Hepatocyte (in vitro differentiated cells): ENCODE data around the gene MAP7. TPM values are rescaled to one million over a fixed set of nuclear protein-coding genes. Genes with fewer than 3 reads are reported as not detected.

ENCODE experiments used
- DNase-seq: peaks from one replicate; pipeline ENCODE4 v3.0.0-alpha.2; 2016; ENCODE audit warnings: low spot score
- H2AFZ ChIP-seq: fragments of 200-600 bp; sonication (generic); 2 replicates; pipeline ENCODE4 v1.6.0; 2016; ENCODE audit warnings: antibody characterized with exemption, mild to moderate bottlenecking
- H3K27ac ChIP-seq: fragments of 200-600 bp; sonication (generic); 2 replicates; pipeline ENCODE4 v1.5.1; 2016; ENCODE audit warnings: mild to moderate bottlenecking
- H3K27me3 ChIP-seq: fragments of 200-600 bp; sonication (generic); 2 replicates; pipeline ENCODE4 v1.6.1; 2016
- H3K36me3 ChIP-seq: fragments of 200-600 bp; sonication (generic); replicated peaks from 2 replicates; pipeline ENCODE4 v1.5.1; 2016; ENCODE audit warnings: low read depth; ENCODE audit not compliant: insufficient read depth
- H3K4me1 ChIP-seq: fragments of 200-600 bp; sonication (generic); 2 replicates; pipeline ENCODE4 v1.5.1; 2016; ENCODE audit warnings: mild to moderate bottlenecking, moderate library complexity; ENCODE audit not compliant: insufficient read depth
- H3K4me2 ChIP-seq: fragments of 200-600 bp; sonication (generic); 2 replicates; pipeline ENCODE4 v1.6.0; 2016
- H3K4me3 ChIP-seq: fragments of 200-600 bp; sonication (generic); 2 replicates; pipeline ENCODE4 v1.5.1; 2016; ENCODE audit warnings: mild to moderate bottlenecking
- H3K79me2 ChIP-seq: fragments of 200-600 bp; sonication (generic); 2 replicates; pipeline ENCODE4 v1.6.0; 2017; ENCODE audit warnings: mild to moderate bottlenecking
- H3K9me2 ChIP-seq: fragments of 200-600 bp; sonication (generic); replicated peaks from 2 replicates; pipeline ENCODE4 v1.6.0; 2017; ENCODE audit warnings: mild to moderate bottlenecking; ENCODE audit not compliant: insufficient read depth
- H3K9me3 ChIP-seq: fragments of 200-600 bp; sonication (generic); 2 replicates; pipeline ENCODE4 v1.5.1; 2016; ENCODE audit warnings: low read depth, mild to moderate bottlenecking
- H4K20me1 ChIP-seq: fragments of 200-600 bp; sonication (generic); 2 replicates; pipeline ENCODE4 v1.6.0; 2016; ENCODE audit warnings: mild to moderate bottlenecking; ENCODE audit not compliant: insufficient read depth, poor library complexity, severe bottlenecking
- EZH2 ChIP-seq: fragments of 200-600 bp; sonication (generic); IDR thresholded peaks from 2 replicates; pipeline ENCODE4 v1.6.1; 2016; ENCODE audit warnings: antibody characterized with exemption, mild to moderate bottlenecking, borderline replicate concordance
- EZH2phosphoT487 ChIP-seq: fragments of 200-600 bp; sonication (generic); IDR thresholded peaks from one replicate; pipeline ENCODE4 v1.6.1; 2018; ENCODE audit warnings: antibody characterized with exemption, mild to moderate bottlenecking, low read depth, moderate library complexity; ENCODE audit not compliant: unreplicated experiment, severe bottlenecking
- WGBS: methylation state at CpG from one replicate; pipeline ENCODE4 v1.1.6; 2016; ENCODE audit warnings: low lambda C conversion rate; ENCODE audit errors: missing lambda C conversion rate; 5-methylcytosine and 5-hydroxymethylcytosine counted together
- polyA plus RNA-seq: library from polyadenylated mRNA; unstranded; fragments of >200 nt; fragmentation: Nextera tagmentation; extraction: Ambion mirVana; gene quantifications from 2 replicates; pipeline ENCODE4 v1.2.1, GENCODE V29; 2016
- total RNA-seq: library from RNA; depleted of rRNA; stranded (reverse); fragments of >200 nt; gene quantifications from 2 replicates; pipeline ENCODE4 v1.2.3, GENCODE V29; 2014
- TF ChIP-seq, protein P1 (sequence below): fragments of 200-600 bp; sonication (generic); IDR thresholded peaks from 2 replicates; pipeline ENCODE4 v1.5.1; 2016; ENCODE audit warnings: antibody characterized with exemption, mild to moderate bottlenecking; ENCODE audit not compliant: poor library complexity

The MAP7 gene
- total and polyA plus RNA-seq, 2 experiments from 2014 or later = 13.4 to 22.9 TPM

DNA sequence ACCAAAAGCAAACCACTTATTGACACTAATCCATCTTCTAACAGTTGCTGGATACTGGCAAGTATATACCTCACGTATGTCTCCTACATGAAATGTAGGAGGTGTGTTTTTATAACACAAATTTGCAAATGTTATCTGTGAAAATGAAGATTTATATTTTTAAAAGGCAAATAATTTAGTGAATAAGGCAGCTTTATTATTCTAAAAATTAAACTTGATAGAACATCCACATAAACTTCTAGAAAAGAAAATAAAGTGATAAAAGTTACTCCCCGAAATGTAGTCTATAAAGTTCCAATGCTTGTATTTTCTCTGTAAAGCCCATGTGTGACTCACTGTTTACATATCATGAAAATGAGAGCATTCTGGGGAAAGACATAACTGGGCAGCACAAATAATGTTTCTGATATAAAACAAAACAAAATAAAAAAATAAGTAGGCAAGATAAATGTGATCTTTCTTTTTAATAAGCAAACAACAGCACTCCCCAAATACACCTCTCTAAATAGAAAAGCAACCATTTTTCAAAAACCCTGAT lies 84.4 kb downstream of the MAP7 start:
- H4K20me1 ChIP-seq = no peaks in the 10 kb centered on the region
- no peak overlapping the region for H2AFZ ChIP-seq
- no peaks in the 10 kb centered on the region for H3K9me2 ChIP-seq
- H3K79me2 ChIP-seq = peaks cover 15% of the 10 kb centered on the region
- no peak overlapping the region for H3K4me3 ChIP-seq
- H3K27ac ChIP-seq = no peak overlapping the region
- DNase-seq = no peak
- peaks cover 7% of the 10 kb centered on the region for H3K4me1 ChIP-seq
- TF ChIP-seq EZH2 (no peak), EZH2phosphoT487 (no peak)
- TF ChIP-seq, protein P1, sequence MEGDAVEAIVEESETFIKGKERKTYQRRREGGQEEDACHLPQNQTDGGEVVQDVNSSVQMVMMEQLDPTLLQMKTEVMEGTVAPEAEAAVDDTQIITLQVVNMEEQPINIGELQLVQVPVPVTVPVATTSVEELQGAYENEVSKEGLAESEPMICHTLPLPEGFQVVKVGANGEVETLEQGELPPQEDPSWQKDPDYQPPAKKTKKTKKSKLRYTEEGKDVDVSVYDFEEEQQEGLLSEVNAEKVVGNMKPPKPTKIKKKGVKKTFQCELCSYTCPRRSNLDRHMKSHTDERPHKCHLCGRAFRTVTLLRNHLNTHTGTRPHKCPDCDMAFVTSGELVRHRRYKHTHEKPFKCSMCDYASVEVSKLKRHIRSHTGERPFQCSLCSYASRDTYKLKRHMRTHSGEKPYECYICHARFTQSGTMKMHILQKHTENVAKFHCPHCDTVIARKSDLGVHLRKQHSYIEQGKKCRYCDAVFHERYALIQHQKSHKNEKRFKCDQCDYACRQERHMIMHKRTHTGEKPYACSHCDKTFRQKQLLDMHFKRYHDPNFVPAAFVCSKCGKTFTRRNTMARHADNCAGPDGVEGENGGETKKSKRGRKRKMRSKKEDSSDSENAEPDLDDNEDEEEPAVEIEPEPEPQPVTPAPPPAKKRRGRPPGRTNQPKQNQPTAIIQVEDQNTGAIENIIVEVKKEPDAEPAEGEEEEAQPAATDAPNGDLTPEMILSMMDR = no peak
- H3K9me3 ChIP-seq = no peaks in the 10 kb centered on the region
- WGBS = 67% methylated on average over 2 of the region's 2 CpGs
- H3K27me3 ChIP-seq = no peaks in the 10 kb centered on the region
- H3K36me3 ChIP-seq = no peaks in the 10 kb centered on the region
- no peak overlapping the region for H3K4me2 ChIP-seq

GRCh38 chr6:136464874-136465273 lies 85.3 kb downstream of the MAP7 start:
- Histone ChIP-seq H4K20me1 (no peaks in the 10 kb centered on the region), H3K4me1 (peaks cover 7% of the 10 kb centered on the region), H3K9me3 (no peaks in the 10 kb centered on the region), H3K9me2 (no peaks in the 10 kb centered on the region), H3K27me3 (no peaks in the 10 kb centered on the region), H3K27ac (no peak overlapping the region), H3K79me2 (peaks cover 9% of the 10 kb centered on the region), H3K4me3 (no peak overlapping the region), H2AFZ (no peak overlapping the region), H3K36me3 (no peaks in the 10 kb centered on the region), H3K4me2 (no peak overlapping the region)
- no peak for DNase-seq
- TF ChIP-seq EZH2phosphoT487 (no peak), EZH2 (no peak)
- TF ChIP-seq, protein P1 = no peak
- 82% methylated on average over 4 of the region's 4 CpGs for WGBS

- H3K27ac ChIP-seq = no peak overlapping the region
- no peaks in the 10 kb centered on the region for H4K20me1 ChIP-seq
- DNase-seq = no peak
- no peaks in the 10 kb centered on the region for H3K9me3 ChIP-seq
- H3K9me2 ChIP-seq = no peaks in the 10 kb centered on the region
- no peak overlapping the region for H2AFZ ChIP-seq
- H3K36me3 ChIP-seq = no peaks in the 10 kb centered on the region
- 91% methylated on average over 2 of the region's 2 CpGs for WGBS
- H3K27me3 ChIP-seq = no peaks in the 10 kb centered on the region
- TF ChIP-seq, protein P1 = no peak
- H3K4me2 ChIP-seq = no peak overlapping the region
- H3K79me2 ChIP-seq = peaks cover 14% of the 10 kb centered on the region
- H3K4me3 ChIP-seq = no peak overlapping the region
- peaks cover 7% of the 10 kb centered on the region for H3K4me1 ChIP-seq
Observed at GRCh38 chr6:136464148-136464547, 86.1 kb downstream of the MAP7 start.

- Histone ChIP-seq H3K36me3 (no peaks in the 10 kb centered on the region), H3K4me3 (no peak overlapping the region), H3K79me2 (peaks cover 16% of the 10 kb centered on the region), H3K9me3 (no peaks in the 10 kb centered on the region), H3K27ac (no peak overlapping the region), H3K27me3 (no peaks in the 10 kb centered on the region), H3K9me2 (no peaks in the 10 kb centered on the region), H4K20me1 (no peaks in the 10 kb centered on the region), H3K4me1 (peaks cover 7% of the 10 kb centered on the region), H2AFZ (no peak overlapping the region), H3K4me2 (no peak overlapping the region)
- no peak for DNase-seq
- WGBS = 83% methylated on average over 4 of the region's 4 CpGs
- TF ChIP-seq EZH2 (no peak), EZH2phosphoT487 (no peak)
- TF ChIP-seq, protein P1 = no peak
Observed at GRCh38 chr6:136463743-136464142, 86.5 kb downstream of the MAP7 start.
